Measurements from ENCODE around the gene ITGAD. TPM values are rescaled to one million over a fixed set of nuclear protein-coding genes. Genes with fewer than 3 reads are reported as not detected.

ITGAD gene
- total RNA-seq, 1 donor from 2014 or later: not detected

- H3K9me3 Mint-ChIP-seq (ENCODE audit: low read depth): no peaks in the 10 kb centered on the region
- no peak for TF ChIP-seq CTCF (IDR thresholded peaks at IDR 0.05)
- peaks cover 49% of the 10 kb centered on the region for H3K4me1 Mint-ChIP-seq (ENCODE audit: low read depth)
- H3K27me3 Mint-ChIP-seq (ENCODE audit: low read depth): no peaks in the 10 kb centered on the region
- no peak overlapping the region for H3K4me3 Mint-ChIP-seq (ENCODE audit: unreplicated experiment)
- no peaks in the 10 kb centered on the region for H3K36me3 Mint-ChIP-seq (ENCODE audit: low read depth)
- peak; percentile 20 for DNase-seq (ENCODE audit: low spot score)
- H3K27ac Mint-ChIP-seq (ENCODE audit: unreplicated experiment): no peak overlapping the region
Measured at GRCh38 chr16:31451201-31451600, 58.1 kb downstream of the ITGAD start.

DNA sequence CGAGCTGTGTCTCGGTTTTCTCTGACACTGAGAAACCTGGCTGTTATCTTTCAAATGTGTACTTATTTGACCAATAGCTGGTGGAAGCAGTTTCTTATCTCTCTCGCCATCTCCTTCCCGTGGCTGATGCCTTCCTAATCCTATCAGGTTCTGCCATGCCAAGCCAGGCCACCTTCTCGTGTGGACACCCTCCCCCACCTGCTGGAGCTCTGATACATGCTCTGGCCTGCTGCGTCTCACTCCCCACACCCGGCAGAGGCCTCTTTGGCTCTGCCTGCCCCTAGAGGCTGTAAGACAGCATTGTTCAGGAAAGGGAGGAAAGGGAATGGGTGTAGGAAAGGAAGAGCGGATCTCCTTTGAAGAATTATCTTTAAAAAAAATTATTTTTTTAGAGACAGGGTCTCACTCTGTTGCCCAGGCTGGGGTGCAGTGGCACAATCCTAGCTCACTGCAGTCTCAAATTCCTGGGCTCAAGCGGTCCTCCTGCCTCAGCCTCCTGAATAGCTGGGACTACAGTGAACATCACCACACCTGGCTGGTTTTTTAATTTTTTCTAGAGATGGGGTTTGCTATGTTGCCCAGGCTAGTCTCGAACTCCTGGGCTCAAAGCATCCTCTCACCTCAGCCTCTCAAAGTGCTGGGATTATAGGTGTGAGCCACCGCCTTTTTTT, 58.7 kb downstream of the ITGAD start:
- H3K9me3 Mint-ChIP-seq (ENCODE audit: low read depth): no peaks in the 10 kb centered on the region
- no peaks in the 10 kb centered on the region for H3K36me3 Mint-ChIP-seq (ENCODE audit: low read depth)
- TF ChIP-seq CTCF (IDR thresholded peaks at IDR 0.05): peak; percentile 77
- H3K27me3 Mint-ChIP-seq (ENCODE audit: low read depth): no peaks in the 10 kb centered on the region
- peak overlapping the region; percentile 100 for H3K27ac Mint-ChIP-seq (ENCODE audit: unreplicated experiment)
- H3K4me3 Mint-ChIP-seq (ENCODE audit: unreplicated experiment): no peak overlapping the region
- H3K4me1 Mint-ChIP-seq (ENCODE audit: low read depth): peaks cover 54% of the 10 kb centered on the region
- peak; percentile 57 for DNase-seq (ENCODE audit: low spot score)

GRCh38 chr16:31452631-31453106, 59.5 kb downstream of the ITGAD start:
- no peak for TF ChIP-seq CTCF (IDR thresholded peaks at IDR 0.05)
- H3K27ac Mint-ChIP-seq (ENCODE audit: unreplicated experiment): peak overlapping the region; percentile 100
- H3K27me3 Mint-ChIP-seq (ENCODE audit: low read depth): no peaks in the 10 kb centered on the region
- H3K36me3 Mint-ChIP-seq (ENCODE audit: low read depth): no peaks in the 10 kb centered on the region
- DNase-seq (ENCODE audit: low spot score): no peak
- H3K4me1 Mint-ChIP-seq (ENCODE audit: low read depth): peaks cover 62% of the 10 kb centered on the region
- peak overlapping the region; percentile 19 for H3K4me3 Mint-ChIP-seq (ENCODE audit: unreplicated experiment)
- H3K9me3 Mint-ChIP-seq (ENCODE audit: low read depth): no peaks in the 10 kb centered on the region

- Mint-ChIP-seq H3K4me1 (ENCODE audit: low read depth) (peaks cover 67% of the 10 kb centered on the region), H3K36me3 (ENCODE audit: low read depth) (no peaks in the 10 kb centered on the region), H3K27ac (ENCODE audit: unreplicated experiment) (peak overlapping the region; percentile 100), H3K27me3 (ENCODE audit: low read depth) (no peaks in the 10 kb centered on the region), H3K4me3 (ENCODE audit: unreplicated experiment) (peak overlapping the region; percentile 51), H3K9me3 (ENCODE audit: low read depth) (no peaks in the 10 kb centered on the region)
- TF ChIP-seq CTCF (IDR thresholded peaks at IDR 0.05): peak; percentile 18
- DNase-seq (ENCODE audit: low spot score): peak; percentile 48
Measured at GRCh38 chr16:31453255-31454204, 60.4 kb downstream of the ITGAD start.

DNA sequence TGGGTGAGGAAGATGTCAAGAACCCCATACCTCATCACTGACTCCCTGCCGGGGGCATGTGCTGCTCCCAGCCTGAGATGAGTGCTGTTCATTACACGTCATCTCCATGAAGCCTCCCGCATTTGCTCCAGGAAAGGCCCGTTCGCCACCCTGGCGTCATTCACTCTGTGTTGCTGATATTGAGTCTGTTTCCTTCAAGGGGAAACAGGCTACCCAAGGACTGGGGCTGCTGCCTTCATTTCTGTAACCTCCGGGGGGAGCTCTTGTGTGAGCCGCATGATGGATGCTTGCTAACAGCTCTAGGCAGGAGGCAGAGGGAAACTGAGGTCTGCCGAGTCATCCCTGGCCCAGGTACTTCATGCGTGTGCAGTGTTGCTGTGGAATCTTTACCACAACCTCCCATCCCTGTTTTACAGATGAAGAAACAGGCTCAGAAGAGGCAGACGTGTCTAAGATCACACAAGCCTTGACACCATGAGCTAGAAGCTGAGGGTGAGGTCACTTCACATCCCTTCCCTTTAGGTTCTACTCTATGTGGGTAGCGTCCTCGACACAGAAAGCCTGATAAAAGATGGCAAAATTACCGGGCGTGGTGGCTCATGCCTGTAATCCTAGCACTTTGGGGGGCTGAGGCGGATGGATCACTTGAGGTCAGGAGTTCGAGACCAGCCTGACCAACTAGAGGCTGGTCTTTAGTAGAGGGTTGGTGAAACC, 62.6 kb downstream of the ITGAD start:
- no peaks in the 10 kb centered on the region for H3K36me3 Mint-ChIP-seq (ENCODE audit: low read depth)
- peak overlapping the region; percentile 46 for H3K27ac Mint-ChIP-seq (ENCODE audit: unreplicated experiment)
- peak; percentile 39 for DNase-seq (ENCODE audit: low spot score)
- no peaks in the 10 kb centered on the region for H3K9me3 Mint-ChIP-seq (ENCODE audit: low read depth)
- H3K4me3 Mint-ChIP-seq (ENCODE audit: unreplicated experiment): peak overlapping the region; percentile 33
- peaks cover 75% of the 10 kb centered on the region for H3K4me1 Mint-ChIP-seq (ENCODE audit: low read depth)
- peak; percentile 55 for TF ChIP-seq CTCF (IDR thresholded peaks at IDR 0.05)
- no peaks in the 10 kb centered on the region for H3K27me3 Mint-ChIP-seq (ENCODE audit: low read depth)
